ENCODE measurements around the gene ITLN1.

DNA sequence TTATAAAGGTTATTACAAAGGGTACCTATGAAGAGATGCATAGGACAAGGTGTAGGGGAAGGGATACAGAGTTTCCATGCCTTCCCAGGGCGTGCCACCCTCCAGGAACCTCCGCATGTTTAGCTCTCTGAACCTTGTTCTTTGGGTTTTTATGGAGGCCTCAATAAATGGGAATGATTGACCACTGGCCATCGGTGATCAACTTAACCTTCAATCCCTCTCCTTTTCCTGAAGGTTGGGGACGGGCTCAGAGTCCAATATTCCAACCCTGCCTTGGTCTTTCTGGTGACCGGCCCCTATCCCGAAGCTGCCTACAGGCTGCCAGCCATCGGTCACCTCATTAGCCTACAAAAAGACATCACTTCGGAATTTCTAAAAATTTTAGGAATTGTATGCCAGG is 34.0 kb downstream of the ITLN1 start:
- TF ChIP-seq, protein P1, sequence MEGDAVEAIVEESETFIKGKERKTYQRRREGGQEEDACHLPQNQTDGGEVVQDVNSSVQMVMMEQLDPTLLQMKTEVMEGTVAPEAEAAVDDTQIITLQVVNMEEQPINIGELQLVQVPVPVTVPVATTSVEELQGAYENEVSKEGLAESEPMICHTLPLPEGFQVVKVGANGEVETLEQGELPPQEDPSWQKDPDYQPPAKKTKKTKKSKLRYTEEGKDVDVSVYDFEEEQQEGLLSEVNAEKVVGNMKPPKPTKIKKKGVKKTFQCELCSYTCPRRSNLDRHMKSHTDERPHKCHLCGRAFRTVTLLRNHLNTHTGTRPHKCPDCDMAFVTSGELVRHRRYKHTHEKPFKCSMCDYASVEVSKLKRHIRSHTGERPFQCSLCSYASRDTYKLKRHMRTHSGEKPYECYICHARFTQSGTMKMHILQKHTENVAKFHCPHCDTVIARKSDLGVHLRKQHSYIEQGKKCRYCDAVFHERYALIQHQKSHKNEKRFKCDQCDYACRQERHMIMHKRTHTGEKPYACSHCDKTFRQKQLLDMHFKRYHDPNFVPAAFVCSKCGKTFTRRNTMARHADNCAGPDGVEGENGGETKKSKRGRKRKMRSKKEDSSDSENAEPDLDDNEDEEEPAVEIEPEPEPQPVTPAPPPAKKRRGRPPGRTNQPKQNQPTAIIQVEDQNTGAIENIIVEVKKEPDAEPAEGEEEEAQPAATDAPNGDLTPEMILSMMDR (IDR thresholded peaks at IDR 0.05), result no peak
- no peak for TF ChIP-seq POLR2A (IDR thresholded peaks at IDR 0.05)
